ENCODE measurements around the gene SYT2.

GRCh38 chr1:202569393-202570322, 140.6 kb downstream of the SYT2 start:
- TF ChIP-seq POLR2A (IDR thresholded peaks at IDR 0.05; ENCODE audit: low read depth, low read length) (no peak), PAX5 (IDR thresholded peaks at IDR 0.05; ENCODE audit: insufficient read depth, low read length, severe bottlenecking) (no peak), POLR2AphosphoS5 (IDR thresholded peaks at IDR 0.05; ENCODE audit: low read depth, low read length) (no peak), SPI1 (IDR thresholded peaks at IDR 0.05; ENCODE audit: low read depth, low read length) (no peak), TAF1 (IDR thresholded peaks at IDR 0.05; ENCODE audit: low read depth, low read length) (no peak)

All from GM12891 (cell line).